Stimulated activated naive CD4-positive, alpha-beta T cell (primary cell): ENCODE measurements around the gene TFR2.

ENCODE experiments used
- DNase-seq, 6 experiments: peaks; one replicate each; lab custom pipeline; 2025; lab: John Stamatoyannopoulos, UW

TFR2 gene

GRCh38 chr7:100654908-100655831 lies 13.8 kb upstream of the TFR2 start:
- no peak for DNase-seq

- no peak for DNase-seq
Observed at GRCh38 chr7:100649826-100650565, 8.6 kb upstream of the TFR2 start.

GRCh38 chr7:100642534-100642907 lies 1.2 kb upstream of the TFR2 start:
- DNase-seq = no peak

GRCh38 chr7:100641860-100642533 lies 645 bp upstream of the TFR2 start:
- DNase-seq = no peak

GRCh38 chr7:100640517-100641440 lies 573 bp downstream of the TFR2 start:
- no peak for DNase-seq

- DNase-seq = no peak
Observed at GRCh38 chr7:100639995-100640516, 1.3 kb downstream of the TFR2 start.

- peak in 5 of 6 experiments; percentile 16 to 48 (median 47) for DNase-seq
Observed at GRCh38 chr7:100632951-100633717, 8.2 kb downstream of the TFR2 start.

GRCh38 chr7:100630066-100630465 lies 11.3 kb downstream of the TFR2 start:
- DNase-seq = no peak

- DNase-seq = no peak
Observed at GRCh38 chr7:100629117-100629716, 12.1 kb downstream of the TFR2 start.

- no peak for DNase-seq
Observed at GRCh38 chr7:100627238-100627549, 14.2 kb downstream of the TFR2 start.

GRCh38 chr7:100626530-100627237 lies 14.7 kb downstream of the TFR2 start:
- peak; percentile 82 to 91 (median 88) for DNase-seq

- DNase-seq = no peak
Observed at GRCh38 chr7:100626055-100626454, 15.3 kb downstream of the TFR2 start.

- no peak for DNase-seq
Observed at GRCh38 chr7:100623951-100624824, 17.2 kb downstream of the TFR2 start.

- no peak for DNase-seq
Observed at GRCh38 chr7:100621554-100621953, 19.8 kb downstream of the TFR2 start.

- DNase-seq = no peak
Observed at GRCh38 chr7:100620804-100621203, 20.5 kb downstream of the TFR2 start.

GRCh38 chr7:100620239-100620638 lies 21.1 kb downstream of the TFR2 start:
- DNase-seq = no peak

- DNase-seq = no peak
Observed at GRCh38 chr7:100614308-100614861, 27.0 kb downstream of the TFR2 start.
